Measurements from ENCODE around the gene SEMA6B. TPM values are rescaled to one million over a fixed set of nuclear protein-coding genes. Genes with fewer than 3 reads are reported as not detected.

SEMA6B gene
- total RNA-seq, 6 donors from 2014 or later: 3.4 to 33.1 (median 7.6) TPM

DNA sequence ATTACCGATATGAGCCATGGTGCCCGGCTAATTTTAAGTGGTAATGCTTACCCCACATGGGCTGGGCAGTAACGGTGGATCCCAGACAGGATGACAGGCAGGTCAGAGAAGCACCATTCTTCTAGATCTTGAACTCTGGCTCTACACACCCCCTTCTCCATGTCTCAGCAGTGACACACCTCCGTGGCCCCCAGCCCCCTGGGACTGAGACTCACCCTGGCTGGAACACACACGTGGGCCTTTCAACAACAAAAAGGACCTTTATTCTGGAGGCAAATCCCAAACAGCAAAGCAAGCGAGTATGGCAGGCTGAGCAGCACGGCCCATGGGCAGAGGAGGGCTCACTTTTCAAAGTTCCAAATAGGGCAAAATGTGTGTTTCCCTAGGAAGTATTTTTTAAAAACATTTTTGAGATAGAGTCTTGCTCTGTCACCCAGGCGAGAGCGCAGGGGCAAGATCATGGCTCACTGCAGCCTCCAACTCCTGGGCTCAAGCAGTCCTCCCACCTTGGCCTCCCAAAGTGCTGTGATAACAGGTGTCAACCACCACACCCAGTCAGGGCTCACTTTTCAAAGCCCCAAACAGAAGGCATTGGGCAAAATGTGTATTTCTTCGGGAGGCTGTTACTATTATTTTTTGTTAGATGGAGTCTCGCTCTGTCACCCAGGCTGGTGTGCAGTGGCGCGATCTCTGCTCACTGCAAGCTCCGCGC lies 37.0 kb downstream of the SEMA6B start:
- no peak for ATAC-seq (ENCODE audit: low FRiP score in 2 of 2)
- Histone ChIP-seq H3K27ac (no peak overlapping the region), H3K4me1 (no peaks in the 10 kb centered on the region), H3K36me3 (no peaks in the 10 kb centered on the region), H3K27me3 (no peaks in the 10 kb centered on the region), H3K4me3 (no peak overlapping the region), H3K9me3 (no peaks in the 10 kb centered on the region)
- WGBS, 2 donors: 91 to 94% methylated on average over 14 to 15 of the region's 15 CpGs
- DNase-seq: no peak
- TF ChIP-seq EP300 (IDR thresholded peaks at IDR 0.05): no peak
- TF ChIP-seq POLR2AphosphoS5 (IDR thresholded peaks at IDR 0.05): no peak
- TF ChIP-seq POLR2A (IDR thresholded peaks at IDR 0.05): no peak

- Histone ChIP-seq H3K4me3 (no peak overlapping the region), H3K36me3 (no peaks in the 10 kb centered on the region), H3K27me3 (no peaks in the 10 kb centered on the region), H3K4me1 (no peaks in the 10 kb centered on the region), H3K27ac (no peak overlapping the region), H3K9me3 (no peaks in the 10 kb centered on the region)
- TF ChIP-seq POLR2AphosphoS5 (IDR thresholded peaks at IDR 0.05) (no peak), POLR2A (IDR thresholded peaks at IDR 0.05) (no peak), EP300 (IDR thresholded peaks at IDR 0.05) (no peak)
- TF ChIP-seq, protein P1, sequence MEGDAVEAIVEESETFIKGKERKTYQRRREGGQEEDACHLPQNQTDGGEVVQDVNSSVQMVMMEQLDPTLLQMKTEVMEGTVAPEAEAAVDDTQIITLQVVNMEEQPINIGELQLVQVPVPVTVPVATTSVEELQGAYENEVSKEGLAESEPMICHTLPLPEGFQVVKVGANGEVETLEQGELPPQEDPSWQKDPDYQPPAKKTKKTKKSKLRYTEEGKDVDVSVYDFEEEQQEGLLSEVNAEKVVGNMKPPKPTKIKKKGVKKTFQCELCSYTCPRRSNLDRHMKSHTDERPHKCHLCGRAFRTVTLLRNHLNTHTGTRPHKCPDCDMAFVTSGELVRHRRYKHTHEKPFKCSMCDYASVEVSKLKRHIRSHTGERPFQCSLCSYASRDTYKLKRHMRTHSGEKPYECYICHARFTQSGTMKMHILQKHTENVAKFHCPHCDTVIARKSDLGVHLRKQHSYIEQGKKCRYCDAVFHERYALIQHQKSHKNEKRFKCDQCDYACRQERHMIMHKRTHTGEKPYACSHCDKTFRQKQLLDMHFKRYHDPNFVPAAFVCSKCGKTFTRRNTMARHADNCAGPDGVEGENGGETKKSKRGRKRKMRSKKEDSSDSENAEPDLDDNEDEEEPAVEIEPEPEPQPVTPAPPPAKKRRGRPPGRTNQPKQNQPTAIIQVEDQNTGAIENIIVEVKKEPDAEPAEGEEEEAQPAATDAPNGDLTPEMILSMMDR (IDR thresholded peaks at IDR 0.05): no peak
- ATAC-seq (ENCODE audit: low FRiP score in 2 of 2) (no peak), DNase-seq (no peak)
- 75 to 88% methylated on average over 5 of the region's 5 CpGs for WGBS, 2 donors
These were observed 37.6 kb downstream of the SEMA6B start for GRCh38 chr19:4521888-4522242.

- DNase-seq (no peak), ATAC-seq (ENCODE audit: low FRiP score in 2 of 2) (no peak)
- Histone ChIP-seq H3K27ac (no peak overlapping the region), H3K27me3 (no peaks in the 10 kb centered on the region), H3K9me3 (no peaks in the 10 kb centered on the region), H3K36me3 (no peaks in the 10 kb centered on the region), H3K4me3 (no peak overlapping the region), H3K4me1 (no peaks in the 10 kb centered on the region)
- TF ChIP-seq POLR2AphosphoS5 (IDR thresholded peaks at IDR 0.05): no peak
- no peak for TF ChIP-seq EP300 (IDR thresholded peaks at IDR 0.05)
- TF ChIP-seq, protein P1 (IDR thresholded peaks at IDR 0.05): no peak
- no peak for TF ChIP-seq POLR2A (IDR thresholded peaks at IDR 0.05)
- WGBS, 2 donors: 78% methylated on average over 11 of the region's 11 CpGs
These were observed 38.2 kb downstream of the SEMA6B start for GRCh38 chr19:4521170-4521887.

DNA sequence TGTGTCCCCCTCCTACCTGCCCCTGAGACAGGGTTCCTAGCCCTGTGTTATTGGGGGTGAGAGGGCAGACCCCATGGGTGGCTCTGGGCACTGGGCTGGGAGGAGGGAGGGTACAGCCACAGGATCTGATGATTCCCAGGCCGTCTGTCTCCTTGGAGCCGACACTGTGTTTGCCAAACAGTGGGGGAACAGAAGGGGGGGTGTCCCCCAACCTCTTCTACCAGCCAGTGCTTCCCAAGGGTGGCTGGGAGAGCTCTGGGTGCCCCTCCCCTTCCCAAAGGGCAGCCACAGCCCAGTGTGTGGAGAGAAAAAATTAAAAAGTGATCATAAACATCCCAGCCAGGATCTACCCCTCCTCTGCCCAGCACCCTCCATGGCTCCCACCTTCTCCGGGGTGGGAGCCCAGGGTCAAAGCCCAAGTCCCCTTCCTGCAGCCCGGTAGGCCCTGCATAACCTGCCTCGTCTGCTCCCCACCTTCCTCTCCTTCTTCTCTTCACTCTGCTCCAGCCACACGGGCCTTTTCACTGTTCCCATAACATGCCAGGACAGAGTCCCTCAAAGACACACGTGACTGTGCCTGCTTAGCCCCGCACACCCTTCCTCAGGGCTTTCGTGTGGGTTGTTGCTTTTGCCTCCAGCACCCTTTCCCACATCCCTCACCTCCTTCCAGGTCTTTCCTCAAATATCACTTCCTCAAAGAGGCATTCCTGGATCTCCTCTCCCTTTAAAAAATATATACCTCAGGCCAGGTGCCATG lies 39.8 kb downstream of the SEMA6B start:
- no peaks in the 10 kb centered on the region for H3K36me3 ChIP-seq
- no peaks in the 10 kb centered on the region for H3K4me1 ChIP-seq
- WGBS, 2 donors: 71 to 74% methylated on average over 7 to 9 of the region's 9 CpGs
- no peak overlapping the region for H3K27ac ChIP-seq
- no peaks in the 10 kb centered on the region for H3K27me3 ChIP-seq
- H3K4me3 ChIP-seq: no peak overlapping the region
- no peak for DNase-seq
- no peak for ATAC-seq (ENCODE audit: low FRiP score in 2 of 2)
- H3K9me3 ChIP-seq: no peaks in the 10 kb centered on the region
- no peak for TF ChIP-seq POLR2AphosphoS5 (IDR thresholded peaks at IDR 0.05)
- TF ChIP-seq POLR2A (IDR thresholded peaks at IDR 0.05): no peak
- TF ChIP-seq EP300 (IDR thresholded peaks at IDR 0.05): no peak

DNA sequence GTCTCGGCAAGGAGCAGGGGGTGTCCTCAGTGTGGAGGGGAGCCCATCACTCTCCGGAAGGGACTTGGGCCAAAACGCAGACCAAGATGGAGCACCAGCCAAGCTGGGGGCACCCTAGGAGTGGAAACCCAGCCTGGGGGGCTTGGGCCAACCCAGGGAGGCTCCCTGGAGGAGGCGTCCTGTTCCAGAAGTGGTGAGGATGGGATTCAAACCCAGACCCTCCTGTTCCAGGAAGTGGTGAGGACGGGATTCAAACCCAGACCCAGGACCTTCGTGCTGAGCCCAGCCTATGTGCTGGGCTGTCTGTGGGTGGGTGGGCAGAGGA lies 40.4 kb downstream of the SEMA6B start:
- Histone ChIP-seq H3K27ac (no peak overlapping the region), H3K4me3 (no peak overlapping the region), H3K4me1 (no peaks in the 10 kb centered on the region), H3K36me3 (no peaks in the 10 kb centered on the region), H3K27me3 (no peaks in the 10 kb centered on the region), H3K9me3 (no peaks in the 10 kb centered on the region)
- no peak for TF ChIP-seq EP300 (IDR thresholded peaks at IDR 0.05)
- TF ChIP-seq, protein P1 (IDR thresholded peaks at IDR 0.05): no peak
- ATAC-seq (ENCODE audit: low FRiP score in 2 of 2) (no peak), DNase-seq (no peak)
- WGBS, 2 donors: 94 to 100% methylated on average over 3 to 6 of the region's 6 CpGs
